ENCODE data around the gene FASTK.

Gene FASTK

GRCh38 chr7:151087245-151088018 is 6.8 kb upstream of the FASTK start:
- DNase-seq (ENCODE audit: low spot score), result peak; percentile 70
- in situ Hi-C loops (cut with MboI; ENCODE audit: low sequenced_read_pairs, unreplicated experiment), result no loop called here

DNA sequence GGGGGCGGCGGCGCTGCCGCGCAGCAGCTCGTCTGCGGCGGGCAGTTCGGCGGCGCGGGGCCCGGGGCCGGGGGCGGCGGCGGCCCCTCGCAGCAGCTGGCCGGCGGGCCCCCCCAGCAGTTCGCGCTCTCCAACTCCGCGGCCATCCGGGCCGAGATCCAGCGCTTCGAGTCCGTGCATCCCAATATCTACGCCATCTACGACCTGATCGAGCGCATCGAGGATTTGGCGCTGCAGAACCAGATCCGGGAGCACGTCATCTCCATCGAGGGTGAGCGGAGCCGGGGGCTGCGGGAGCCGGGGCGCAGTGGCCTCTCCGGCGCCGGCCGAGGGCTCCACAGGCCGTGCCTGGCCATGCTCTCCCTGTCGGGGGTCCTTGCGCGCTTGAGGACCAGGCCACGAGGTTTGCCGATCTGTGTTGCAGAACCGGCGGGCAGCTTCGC is 6.2 kb upstream of the FASTK start:
- in situ Hi-C loops (cut with MboI; ENCODE audit: low sequenced_read_pairs, unreplicated experiment), result no loop called here
- TF ChIP-seq, protein P1, sequence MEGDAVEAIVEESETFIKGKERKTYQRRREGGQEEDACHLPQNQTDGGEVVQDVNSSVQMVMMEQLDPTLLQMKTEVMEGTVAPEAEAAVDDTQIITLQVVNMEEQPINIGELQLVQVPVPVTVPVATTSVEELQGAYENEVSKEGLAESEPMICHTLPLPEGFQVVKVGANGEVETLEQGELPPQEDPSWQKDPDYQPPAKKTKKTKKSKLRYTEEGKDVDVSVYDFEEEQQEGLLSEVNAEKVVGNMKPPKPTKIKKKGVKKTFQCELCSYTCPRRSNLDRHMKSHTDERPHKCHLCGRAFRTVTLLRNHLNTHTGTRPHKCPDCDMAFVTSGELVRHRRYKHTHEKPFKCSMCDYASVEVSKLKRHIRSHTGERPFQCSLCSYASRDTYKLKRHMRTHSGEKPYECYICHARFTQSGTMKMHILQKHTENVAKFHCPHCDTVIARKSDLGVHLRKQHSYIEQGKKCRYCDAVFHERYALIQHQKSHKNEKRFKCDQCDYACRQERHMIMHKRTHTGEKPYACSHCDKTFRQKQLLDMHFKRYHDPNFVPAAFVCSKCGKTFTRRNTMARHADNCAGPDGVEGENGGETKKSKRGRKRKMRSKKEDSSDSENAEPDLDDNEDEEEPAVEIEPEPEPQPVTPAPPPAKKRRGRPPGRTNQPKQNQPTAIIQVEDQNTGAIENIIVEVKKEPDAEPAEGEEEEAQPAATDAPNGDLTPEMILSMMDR (IDR thresholded peaks at IDR 0.05; ENCODE audit: borderline replicate concordance, control extremely low read depth, extremely low read depth, insufficient read depth, missing control alignments), result no peak
- DNase-seq (ENCODE audit: low spot score), result no peak

More at GRCh38 chr7:151087245-151088018, 6.8 kb upstream of the FASTK start:
- TF ChIP-seq, protein P1 (IDR thresholded peaks at IDR 0.05; ENCODE audit: borderline replicate concordance, control extremely low read depth, extremely low read depth, insufficient read depth, missing control alignments), result peak; percentile 59

DNA sequence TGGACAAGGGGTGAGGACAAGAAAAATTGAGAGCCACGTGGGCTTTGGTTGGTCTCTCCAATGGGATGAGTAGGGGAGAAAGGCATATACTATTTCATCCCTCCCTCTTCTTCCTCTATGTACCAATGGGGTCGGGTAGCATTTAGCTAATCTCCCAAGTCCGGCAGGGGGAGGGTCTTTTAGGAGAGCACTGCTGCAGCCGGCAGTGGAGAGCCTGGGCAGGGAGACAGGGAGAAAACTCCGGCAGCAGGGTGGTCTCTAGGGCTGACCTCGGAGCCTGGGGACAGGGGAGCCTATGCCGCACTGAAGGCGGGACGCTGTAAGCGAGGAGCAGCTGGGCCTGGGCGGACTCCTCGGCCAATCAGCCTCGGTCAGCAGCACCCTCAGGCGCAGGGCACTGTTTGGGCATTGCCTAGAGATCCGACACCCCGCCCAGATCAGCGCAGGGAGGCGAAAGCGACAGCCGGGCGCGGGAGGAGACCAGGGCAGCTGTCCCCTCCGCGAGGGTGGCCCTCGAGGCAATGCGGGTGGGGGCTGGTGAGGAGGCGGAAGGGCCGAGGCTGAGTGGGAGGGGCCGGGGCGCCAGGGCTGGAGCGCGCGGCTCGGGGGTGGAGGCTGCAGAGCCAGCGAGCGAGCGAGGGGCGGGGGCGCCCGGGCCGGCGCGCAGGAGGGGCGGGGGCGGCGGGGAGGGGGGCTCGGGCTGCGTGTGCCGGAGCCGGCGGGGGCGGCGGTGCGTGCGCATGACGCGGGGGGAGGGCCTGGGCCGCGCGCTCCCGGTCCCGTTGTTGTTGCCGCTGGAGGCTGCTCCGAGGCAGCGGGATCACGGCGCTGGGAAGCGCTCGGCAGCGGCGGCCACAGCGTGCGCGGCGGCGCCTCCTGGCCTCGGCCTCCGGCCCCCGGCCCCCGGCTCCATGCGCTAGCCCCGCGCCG is 5.3 kb upstream of the FASTK start, which contains the start of gene AGAP3:
Gene AGAP3, plus strand, starts transcription at position 785 of the 930 bp plus-strand sequence. CDS start 267 bp downstream, outside the sequence.
- in situ Hi-C loops (cut with MboI; ENCODE audit: low sequenced_read_pairs, unreplicated experiment), result no loop called here

GRCh38 chr7:151085329-151085690 is 4.7 kb upstream of the FASTK start:
- no peak for DNase-seq (ENCODE audit: low spot score)
- TF ChIP-seq, protein P1 (IDR thresholded peaks at IDR 0.05; ENCODE audit: borderline replicate concordance, control extremely low read depth, extremely low read depth, insufficient read depth, missing control alignments), result no peak
- in situ Hi-C loops (cut with MboI; ENCODE audit: low sequenced_read_pairs, unreplicated experiment), result no loop called here

More for the DNA sequence above, 5.3 kb upstream of the FASTK start, which contains the start of gene AGAP3:
- DNase-seq (ENCODE audit: low spot score), result peak; percentile 92
- TF ChIP-seq, protein P1 (IDR thresholded peaks at IDR 0.05; ENCODE audit: borderline replicate concordance, control extremely low read depth, extremely low read depth, insufficient read depth, missing control alignments), result no peak

- in situ Hi-C loops (cut with MboI; ENCODE audit: low sequenced_read_pairs, unreplicated experiment), result no loop called here
- no peak for DNase-seq (ENCODE audit: low spot score)
- TF ChIP-seq, protein P1 (IDR thresholded peaks at IDR 0.05; ENCODE audit: borderline replicate concordance, control extremely low read depth, extremely low read depth, insufficient read depth, missing control alignments), result no peak
Measured at GRCh38 chr7:151083824-151084160, 3.2 kb upstream of the FASTK start.

- in situ Hi-C loops (cut with MboI; ENCODE audit: low sequenced_read_pairs, unreplicated experiment), result no loop called here
- peak; percentile 89 for DNase-seq (ENCODE audit: low spot score)
- TF ChIP-seq, protein P1 (IDR thresholded peaks at IDR 0.05; ENCODE audit: borderline replicate concordance, control extremely low read depth, extremely low read depth, insufficient read depth, missing control alignments), result no peak
Measured at GRCh38 chr7:151083071-151083823, 2.6 kb upstream of the FASTK start, which contains the start of gene TMUB1. TSS of gene TMUB1 (minus strand) at chr7:151083493. CDS start at chr7:151082563, 930 bp downstream.

All from GM13976 (cell line).